Right lobe of liver (tissue), 4 donors: ENCODE results near the gene ADARB2.

Experiments
- POLR2A ChIP-seq: fragments of 450-650 bp; IDR thresholded peaks from one replicate; pipeline ENCODE4 v1.6.1; 2017; ENCODE audit warnings: antibody characterized with exemption, mild to moderate bottlenecking
- TF ChIP-seq, protein P1 (sequence below), 4 donors: fragments of 200-600 bp in 3 of 4; fragments of 450-650 bp in 1 of 4; IDR thresholded peaks; one replicate each; pipeline versions ENCODE4 v1.5.1 to v1.8.0; 2016 to 2022; ENCODE audit warnings: antibody characterized with exemption in 4 of 4, mild to moderate bottlenecking in 2 of 4
- donor health status: DM: no; HTN: no; CAD: no.
- donor health status: DM: no; HTN: no; CAD: no.
- donor health status: DM: no; HTN: yes; CAD: no.

DNA sequence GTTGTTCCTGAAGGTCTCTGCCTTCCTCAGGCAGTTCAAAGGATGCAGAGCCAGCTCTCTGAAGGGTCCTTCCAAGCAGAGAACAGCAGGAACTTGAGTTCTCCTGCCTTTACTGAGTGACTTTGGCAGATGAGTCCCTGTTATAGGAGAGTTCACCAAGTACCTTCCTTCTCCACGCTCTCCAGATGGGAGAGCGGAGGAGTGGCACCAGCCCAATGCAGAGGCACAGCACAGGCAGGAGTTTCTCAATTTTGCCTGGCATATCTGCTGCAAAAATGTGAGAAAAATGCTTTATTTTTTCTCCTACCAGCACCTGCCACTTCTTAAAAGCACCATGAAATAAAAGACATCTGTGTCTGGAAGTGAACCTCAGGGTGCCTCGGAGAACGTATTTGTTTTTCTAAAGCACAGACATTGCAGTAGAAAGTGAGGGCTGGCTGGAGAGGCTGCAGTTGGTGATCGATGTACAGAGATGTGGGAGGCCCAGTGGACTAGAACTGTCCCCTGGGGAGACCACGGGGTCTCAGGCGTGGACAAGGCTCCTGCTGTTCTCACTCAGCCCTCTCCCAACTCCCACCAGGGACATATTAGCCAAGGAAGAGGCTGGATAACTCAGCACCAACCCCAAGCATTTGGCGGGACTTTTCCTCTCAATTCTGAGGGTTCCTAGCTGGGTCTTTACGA lies 506.6 kb downstream of the ADARB2 start:
- TF ChIP-seq, protein P1, sequence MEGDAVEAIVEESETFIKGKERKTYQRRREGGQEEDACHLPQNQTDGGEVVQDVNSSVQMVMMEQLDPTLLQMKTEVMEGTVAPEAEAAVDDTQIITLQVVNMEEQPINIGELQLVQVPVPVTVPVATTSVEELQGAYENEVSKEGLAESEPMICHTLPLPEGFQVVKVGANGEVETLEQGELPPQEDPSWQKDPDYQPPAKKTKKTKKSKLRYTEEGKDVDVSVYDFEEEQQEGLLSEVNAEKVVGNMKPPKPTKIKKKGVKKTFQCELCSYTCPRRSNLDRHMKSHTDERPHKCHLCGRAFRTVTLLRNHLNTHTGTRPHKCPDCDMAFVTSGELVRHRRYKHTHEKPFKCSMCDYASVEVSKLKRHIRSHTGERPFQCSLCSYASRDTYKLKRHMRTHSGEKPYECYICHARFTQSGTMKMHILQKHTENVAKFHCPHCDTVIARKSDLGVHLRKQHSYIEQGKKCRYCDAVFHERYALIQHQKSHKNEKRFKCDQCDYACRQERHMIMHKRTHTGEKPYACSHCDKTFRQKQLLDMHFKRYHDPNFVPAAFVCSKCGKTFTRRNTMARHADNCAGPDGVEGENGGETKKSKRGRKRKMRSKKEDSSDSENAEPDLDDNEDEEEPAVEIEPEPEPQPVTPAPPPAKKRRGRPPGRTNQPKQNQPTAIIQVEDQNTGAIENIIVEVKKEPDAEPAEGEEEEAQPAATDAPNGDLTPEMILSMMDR (IDR thresholded peaks at IDR 0.05) = no peak
- no peak for TF ChIP-seq POLR2A
